PC-9 (cell line): ENCODE results near the gene KPNA2. TPM values are rescaled to one million over a fixed set of nuclear protein-coding genes. Genes with fewer than 3 reads are reported as not detected.
A peak's percentile ranks its signal among the peaks of the same experiment; 100 is the strongest.

ENCODE experiments used
- BruUV-seq: library from RNA; stranded (reverse); fragments of 400-500 nt; replicated peaks from 2 replicates; lab custom pipeline; 2021; lab: Mats Ljungman, UMichigan
- CTCF ChIA-PET: fragments of 300-600 bp; sonication (Branson Sonifier 250); formaldehyde crosslinking; loops from one replicate; lab custom pipeline; 2022; ENCODE audit warnings: antibody characterized with exemption; lab: Charles Lee
- POLR2A ChIA-PET: fragments of 300-600 bp; sonication (Branson Sonifier 250); formaldehyde crosslinking; loops from one replicate; lab custom pipeline; 2022; ENCODE audit warnings: antibody characterized with exemption; ENCODE audit not compliant: unreplicated experiment; lab: Charles Lee
- DNase-seq, 2 experiments: peaks; one replicate each; pipeline versions ENCODE4 v3.0.0 to v3.0.0-alpha.2; 2015 to 2022; ENCODE audit warnings: mixed read lengths in 1 of 2
- H2AFZ ChIP-seq: fragments of 200-600 bp; sonication (generic); 2 replicates; pipeline ENCODE4 v1.8.1; 2017; ENCODE audit warnings: antibody characterized with exemption
- H3F3A ChIP-seq: fragments of 200-600 bp; sonication (generic); 2 replicates; pipeline ENCODE4 v1.8.1; 2017; ENCODE audit warnings: antibody characterized with exemption, mild to moderate bottlenecking, low read depth; ENCODE audit not compliant: insufficient read depth
- H3K27ac ChIP-seq: fragments of 200-600 bp; sonication (generic); 2 replicates; pipeline ENCODE4 v1.6.1; 2016; ENCODE audit warnings: mixed run types
- H3K27me3 ChIP-seq: fragments of 200-600 bp; sonication (generic); 2 replicates; pipeline ENCODE4 v1.6.1; 2016; ENCODE audit warnings: low read depth, mixed run types; ENCODE audit not compliant: insufficient read depth
- H3K36me3 ChIP-seq: fragments of 200-600 bp; sonication (generic); 2 replicates; pipeline ENCODE4 v1.6.1; 2016; ENCODE audit warnings: low read depth, mixed run types
- H3K4me1 ChIP-seq: fragments of 200-600 bp; sonication (generic); replicated peaks from 2 replicates; pipeline ENCODE4 v1.6.1; 2016; ENCODE audit warnings: mixed run types; ENCODE audit not compliant: insufficient read depth
- H3K4me2 ChIP-seq: fragments of 200-600 bp; sonication (generic); 2 replicates; pipeline ENCODE4 v1.6.1; 2017; ENCODE audit warnings: mixed run types
- H3K4me3 ChIP-seq: fragments of 200-600 bp; sonication (generic); 2 replicates; pipeline ENCODE4 v1.6.1; 2016; ENCODE audit warnings: mixed run types
- H3K79me2 ChIP-seq: fragments of 200-600 bp; sonication (generic); 2 replicates; pipeline ENCODE4 v1.6.1; 2017; ENCODE audit warnings: low read depth, mixed run types
- H3K9me2 ChIP-seq: fragments of 200-600 bp; sonication (generic); 2 replicates; pipeline ENCODE4 v1.8.1; 2017; ENCODE audit warnings: mild to moderate bottlenecking; ENCODE audit not compliant: insufficient read depth
- H3K9me3 ChIP-seq: fragments of 200-600 bp; sonication (generic); 2 replicates; pipeline ENCODE4 v1.8.1; 2016; ENCODE audit warnings: low read depth; ENCODE audit not compliant: insufficient read depth
- H4K20me1 ChIP-seq: fragments of 200-600 bp; sonication (generic); 2 replicates; pipeline ENCODE4 v1.8.1; 2017; ENCODE audit not compliant: insufficient read depth
- CTCF ChIP-seq: fragments of 200-600 bp; sonication (generic); conservative IDR thresholded peaks from 2 replicates; pipeline ENCODE4 v1.6.1; 2017; ENCODE audit warnings: mixed run types, antibody characterized with exemption, mild to moderate bottlenecking, moderate library complexity
- EZH2 ChIP-seq: fragments of 200-600 bp; sonication (generic); IDR thresholded peaks from 2 replicates; pipeline ENCODE4 v1.8.0; 2017; ENCODE audit warnings: antibody characterized with exemption, low read depth
- intact Hi-C: fragments of 100-400 bp; cut with micrococcal nuclease; formaldehyde crosslinking; loops from one replicate; pipeline ENCODE4 v1.10.0; 2022; ENCODE audit not compliant: unreplicated experiment
- total RNA-seq: library from RNA; stranded (reverse); gene quantifications from 2 replicates; pipeline ENCODE4 v1.2.3, GENCODE V29; 2021

The KPNA2 gene
- total RNA-seq, 1 experiment from 2014 or later: 201 TPM

- TF ChIP-seq EZH2: no peak
- no peak for TF ChIP-seq CTCF
- Histone ChIP-seq H4K20me1 (no peaks in the 10 kb centered on the region), H3K27me3 (no peaks in the 10 kb centered on the region), H3K27ac (no peak overlapping the region), H3K9me3 (no peaks in the 10 kb centered on the region), H3K4me3 (no peak overlapping the region), H3K9me2 (no peaks in the 10 kb centered on the region), H2AFZ (no peak overlapping the region), H3K4me1 (no peaks in the 10 kb centered on the region), H3K79me2 (no peaks in the 10 kb centered on the region), H3K4me2 (no peak overlapping the region), H3K36me3 (no peaks in the 10 kb centered on the region), H3F3A (no peaks in the 10 kb centered on the region)
- intact Hi-C loops: no loop called here
- CTCF ChIA-PET: interaction anchor here (0.9 kb wide), 1 partner anchor 389 kb away, joined by 8 read pairs; no protein-coding TSS in a partner anchor
- POLR2A ChIA-PET: interaction anchor here (0.6 kb wide), 1 partner anchor 33 kb away, joined by 3 read pairs; no protein-coding TSS in a partner anchor
- no peak for DNase-seq
- BruUV-seq: no TSS peak
These were observed 17.9 kb downstream of the KPNA2 start for GRCh38 chr17:68053231-68054013.

- H3K36me3 ChIP-seq: no peaks in the 10 kb centered on the region
- no peaks in the 10 kb centered on the region for H3K9me3 ChIP-seq
- ChIA-PET POLR2A (interaction anchor here (0.6 kb wide), 1 partner anchor 34 kb away, joined by 3 read pairs; no protein-coding TSS in a partner anchor), CTCF (interaction anchor here (0.7 kb wide), 1 partner anchor 117 kb away, joined by 7 read pairs; no protein-coding TSS in a partner anchor)
- no peaks in the 10 kb centered on the region for H3F3A ChIP-seq
- no peaks in the 10 kb centered on the region for H3K27me3 ChIP-seq
- no peaks in the 10 kb centered on the region for H3K4me1 ChIP-seq
- no peak for DNase-seq
- TF ChIP-seq EZH2 (no peak), CTCF (no peak)
- no peaks in the 10 kb centered on the region for H3K9me2 ChIP-seq
- no peak overlapping the region for H3K4me3 ChIP-seq
- intact Hi-C loops: no loop called here
- H3K27ac ChIP-seq: no peak overlapping the region
- H2AFZ ChIP-seq: no peak overlapping the region
- no peaks in the 10 kb centered on the region for H4K20me1 ChIP-seq
- H3K79me2 ChIP-seq: no peaks in the 10 kb centered on the region
- BruUV-seq: no TSS peak
- H3K4me2 ChIP-seq: no peak overlapping the region
These were observed 18.9 kb downstream of the KPNA2 start for GRCh38 chr17:68054296-68054900.

GRCh38 chr17:68057531-68057952 lies 22.0 kb downstream of the KPNA2 start:
- H2AFZ ChIP-seq: no peak overlapping the region
- H3K79me2 ChIP-seq: no peaks in the 10 kb centered on the region
- H3K4me3 ChIP-seq: no peak overlapping the region
- ChIA-PET CTCF (no interaction called here), POLR2A (no interaction called here)
- intact Hi-C loops: no loop called here
- H4K20me1 ChIP-seq: no peaks in the 10 kb centered on the region
- no peaks in the 10 kb centered on the region for H3K9me3 ChIP-seq
- H3K9me2 ChIP-seq: no peaks in the 10 kb centered on the region
- TF ChIP-seq EZH2: no peak
- TF ChIP-seq CTCF: peak; percentile 58
- no peaks in the 10 kb centered on the region for H3K4me1 ChIP-seq
- H3K27me3 ChIP-seq: no peaks in the 10 kb centered on the region
- no peaks in the 10 kb centered on the region for H3F3A ChIP-seq
- no peak overlapping the region for H3K4me2 ChIP-seq
- H3K27ac ChIP-seq: no peak overlapping the region
- no TSS peak for BruUV-seq
- peak in 1 of 2 experiments; percentile 26 for DNase-seq
- H3K36me3 ChIP-seq: no peaks in the 10 kb centered on the region
